HG02571 (cell line): ENCODE results near the gene P3H3.
"Not testable (repeated sequence)": the region's sequence is repeated elsewhere in the genome, so short reads cannot be mapped to it uniquely, and the experiment has no call there.

Experiments used
- ATAC-seq: cut with Tn5 transposase; IDR thresholded peaks from one replicate; pipeline ENCODE4 v1.9.1; 2021; ENCODE audit warnings: mild to moderate bottlenecking, moderate library complexity; ENCODE audit not compliant: unreplicated experiment

The P3H3 gene

GRCh38 chr12:6865307-6865706 is 37.1 kb downstream of the P3H3 start:
- ATAC-seq, result not testable (repeated sequence)

DNA sequence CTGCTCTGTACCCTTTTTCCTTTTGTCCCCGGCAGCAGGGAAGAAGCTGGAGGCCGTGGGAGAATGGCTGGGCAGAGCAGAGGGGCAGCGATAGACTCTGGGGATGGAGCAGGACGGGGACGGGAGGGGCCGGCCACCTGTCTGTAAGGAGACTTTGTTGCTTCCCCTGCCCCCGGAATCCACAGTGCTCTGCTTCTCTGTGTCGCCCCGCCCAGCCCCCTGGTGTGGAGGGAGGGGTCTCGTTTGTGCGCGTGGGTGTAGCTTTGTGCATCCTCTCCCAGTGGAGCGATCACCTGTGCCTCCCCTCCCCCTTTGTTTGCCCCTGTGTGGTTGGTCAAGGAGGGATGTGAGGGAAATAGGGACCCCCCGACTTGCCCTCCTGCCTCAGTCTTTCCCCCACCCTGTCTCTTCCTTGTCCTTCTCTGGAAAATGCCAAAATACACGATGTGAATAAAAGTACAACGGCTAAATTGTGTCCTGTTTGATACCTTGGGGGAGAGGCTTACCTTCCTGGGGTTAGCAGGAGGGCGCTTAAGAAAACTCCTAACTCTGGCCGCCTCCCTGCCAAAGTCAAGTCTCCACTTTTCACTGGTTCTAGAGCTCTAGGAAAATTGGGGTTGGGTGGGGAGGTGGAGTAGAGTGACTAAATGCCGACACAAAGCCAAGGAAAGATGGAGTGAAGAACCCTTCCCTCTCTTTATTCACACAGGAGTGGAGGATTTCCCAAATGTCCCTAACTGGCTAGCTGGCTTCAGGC is 38.1 kb downstream of the P3H3 start:
- no peak for ATAC-seq

GRCh38 chr12:6866920-6867412 is 38.8 kb downstream of the P3H3 start:
- peak; percentile 13 for ATAC-seq

DNA sequence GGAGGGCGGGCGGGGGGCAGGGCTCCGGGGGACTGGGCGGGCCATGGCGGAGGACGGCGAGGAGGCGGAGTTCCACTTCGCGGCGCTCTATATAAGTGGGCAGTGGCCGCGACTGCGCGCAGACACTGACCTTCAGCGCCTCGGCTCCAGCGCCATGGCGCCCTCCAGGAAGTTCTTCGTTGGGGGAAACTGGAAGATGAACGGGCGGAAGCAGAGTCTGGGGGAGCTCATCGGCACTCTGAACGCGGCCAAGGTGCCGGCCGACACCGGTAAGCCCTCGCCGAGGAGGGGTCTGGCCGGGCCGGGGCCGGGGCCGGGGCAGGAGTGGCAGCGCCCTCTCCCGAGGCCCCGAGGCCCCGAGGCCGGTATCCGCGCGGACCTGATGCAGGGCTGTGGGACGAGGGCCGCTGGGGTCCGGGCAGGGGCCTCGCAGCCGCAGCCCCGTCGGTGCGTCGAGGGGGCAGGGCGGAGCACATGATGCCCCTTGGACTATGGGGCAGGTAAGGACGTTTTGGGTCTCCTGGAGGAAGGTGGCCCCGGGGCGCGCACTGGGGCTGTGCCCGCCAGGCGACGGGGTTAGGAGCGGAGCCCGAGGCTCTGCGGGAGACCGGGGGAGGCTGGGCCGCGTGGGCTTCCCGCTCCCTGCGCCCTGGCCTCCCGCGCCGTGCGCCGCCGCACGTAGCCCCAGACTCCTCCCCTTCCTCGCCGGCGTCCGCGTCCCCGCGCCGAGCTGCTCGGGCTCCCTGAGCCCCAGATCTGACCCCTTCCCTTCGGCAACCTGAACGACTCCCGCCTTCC is 39.4 kb downstream of the P3H3 start, which contains the start of gene TPI1:
Gene TPI1, plus strand, starts transcription at position 119 of the 798 bp plus-strand sequence. Its CDS starts 36 bp downstream, at position 155.
- ATAC-seq, result peak; percentile 61

DNA sequence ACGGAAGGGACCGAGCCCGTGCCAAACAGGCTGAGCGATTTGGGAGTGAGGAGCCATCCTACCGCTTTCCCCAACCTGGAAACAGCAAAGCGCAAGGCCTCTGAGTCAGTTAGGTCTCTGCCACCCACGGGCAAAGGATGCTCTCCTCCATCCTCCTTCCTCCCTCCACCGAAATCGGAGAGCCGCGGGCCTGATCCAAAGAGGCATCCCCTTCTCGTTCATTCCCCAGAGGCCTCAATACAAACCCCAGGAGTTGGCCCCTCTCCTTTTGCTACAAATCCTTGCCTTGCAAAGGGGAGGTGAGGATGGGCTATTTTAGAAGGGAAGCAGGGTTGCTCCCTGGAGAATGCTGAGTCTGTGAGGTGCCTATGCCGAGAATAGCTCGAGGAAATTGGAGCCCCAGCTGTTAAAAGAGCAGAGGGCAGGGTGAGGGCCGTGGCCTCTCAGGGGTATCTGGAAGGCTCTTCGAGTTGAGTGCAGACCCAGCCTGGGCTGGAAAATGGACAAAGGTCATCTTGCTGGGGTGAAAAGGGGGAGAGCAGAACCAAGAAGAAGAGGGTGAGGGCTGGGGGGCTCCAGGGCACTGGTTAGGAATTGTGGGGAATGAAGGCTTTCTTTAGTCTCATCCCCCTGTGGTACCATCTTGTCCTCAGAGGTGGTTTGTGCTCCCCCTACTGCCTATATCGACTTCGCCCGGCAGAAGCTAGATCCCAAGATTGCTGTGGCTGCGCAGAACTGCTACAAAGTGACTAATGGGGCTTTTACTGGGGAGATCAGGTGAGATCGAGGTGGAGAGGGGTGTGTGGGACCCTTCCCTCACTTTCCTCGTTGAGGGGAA is 40.2 kb downstream of the P3H3 start:
- ATAC-seq, result no peak

- ATAC-seq, result no peak
Measured at GRCh38 chr12:6869049-6870021, 41.1 kb downstream of the P3H3 start.

DNA sequence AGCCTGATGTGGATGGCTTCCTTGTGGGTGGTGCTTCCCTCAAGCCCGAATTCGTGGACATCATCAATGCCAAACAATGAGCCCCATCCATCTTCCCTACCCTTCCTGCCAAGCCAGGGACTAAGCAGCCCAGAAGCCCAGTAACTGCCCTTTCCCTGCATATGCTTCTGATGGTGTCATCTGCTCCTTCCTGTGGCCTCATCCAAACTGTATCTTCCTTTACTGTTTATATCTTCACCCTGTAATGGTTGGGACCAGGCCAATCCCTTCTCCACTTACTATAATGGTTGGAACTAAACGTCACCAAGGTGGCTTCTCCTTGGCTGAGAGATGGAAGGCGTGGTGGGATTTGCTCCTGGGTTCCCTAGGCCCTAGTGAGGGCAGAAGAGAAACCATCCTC is 42.1 kb downstream of the P3H3 start:
- not testable (repeated sequence) for ATAC-seq

DNA sequence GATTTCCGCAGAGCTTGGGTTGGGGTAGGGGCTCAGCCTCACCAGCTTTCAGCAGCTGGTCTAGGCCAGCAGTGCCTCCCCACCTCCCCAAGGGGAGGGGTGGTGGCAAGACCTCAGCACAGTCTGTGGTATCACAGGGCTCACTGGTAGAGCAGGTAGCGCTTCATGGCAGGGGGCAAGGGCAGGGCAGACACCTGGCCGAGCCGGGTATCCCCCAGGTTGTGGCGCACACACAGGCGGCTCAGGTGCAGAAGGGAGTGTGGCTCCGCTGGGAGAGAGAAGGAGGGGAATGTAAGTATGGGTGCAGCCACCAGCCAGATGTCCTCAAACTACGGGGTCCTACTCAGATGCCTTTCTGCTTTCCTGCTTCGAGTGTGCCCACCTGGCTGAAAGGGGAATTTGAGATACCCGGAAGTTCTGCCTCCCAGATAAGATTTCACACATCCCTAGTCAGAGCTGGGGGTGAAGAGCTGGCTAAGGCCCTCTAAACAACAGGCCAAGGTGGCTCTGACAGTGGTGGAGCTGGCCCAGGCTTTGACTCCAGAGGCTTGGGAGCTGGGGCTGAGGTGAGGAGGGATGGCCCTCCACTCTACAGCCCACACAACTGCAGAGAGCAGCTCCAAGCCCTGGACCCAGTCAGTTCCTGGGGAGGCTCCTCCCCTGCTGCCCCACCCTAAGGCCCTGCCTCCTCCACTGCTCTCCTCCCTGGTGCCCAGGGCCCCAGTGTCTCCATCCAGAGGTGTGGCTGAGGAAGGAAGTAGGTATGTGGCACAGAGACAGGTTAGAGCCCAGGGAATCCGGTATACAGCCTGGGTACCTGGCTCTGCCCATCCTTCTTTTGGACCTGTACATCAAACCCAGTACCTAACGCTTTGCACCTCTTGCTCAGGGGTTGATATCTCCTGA is 43.1 kb downstream of the P3H3 start:
- ATAC-seq, result no peak

DNA sequence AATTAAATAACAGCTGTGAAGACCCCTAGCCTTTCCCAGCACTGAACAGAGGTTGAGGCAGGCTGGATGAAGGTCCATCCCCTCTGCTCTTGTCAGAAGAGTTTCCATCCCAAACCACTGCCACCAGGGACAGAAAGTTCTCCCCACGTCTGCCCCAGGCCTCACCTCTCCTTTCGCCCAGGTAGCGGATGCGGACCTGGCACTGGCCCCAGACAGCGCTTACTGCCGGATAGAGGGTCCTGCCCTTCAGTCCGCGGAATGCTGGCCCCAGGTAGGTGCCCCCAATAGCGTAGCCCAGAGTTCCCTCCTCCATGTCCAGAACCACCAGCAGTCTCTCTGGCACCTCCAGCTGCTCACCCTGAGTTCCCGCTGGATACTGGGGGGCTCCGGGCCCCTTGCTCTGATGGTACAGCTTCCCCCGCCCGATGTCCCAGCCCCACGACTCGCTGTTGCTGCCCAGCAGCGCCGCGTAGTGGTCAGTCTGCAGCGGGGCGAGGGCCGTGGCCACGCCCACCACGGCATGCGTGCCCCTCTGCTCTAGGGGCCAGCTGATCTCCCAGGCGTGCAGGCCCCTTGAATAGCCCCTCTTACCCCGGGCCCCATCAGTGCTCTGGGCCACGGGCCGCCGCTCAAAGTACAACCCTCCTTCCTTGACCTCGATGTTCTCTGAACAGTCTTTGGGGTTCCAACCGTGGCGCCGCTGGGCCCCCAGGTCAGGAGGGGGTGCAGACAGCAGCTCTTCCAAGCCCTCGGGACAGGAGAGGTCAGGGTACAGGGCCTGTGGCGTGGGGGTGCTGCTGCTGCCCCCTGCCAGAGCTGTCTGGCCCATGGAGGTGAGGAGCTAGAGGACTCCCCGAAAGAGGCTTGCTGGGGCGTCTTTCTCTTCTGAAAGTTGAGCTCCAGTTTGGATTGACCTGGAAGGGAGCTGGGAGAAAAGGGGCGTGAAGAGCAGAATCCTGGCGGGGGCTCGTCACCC is 44.2 kb downstream of the P3H3 start:
- ATAC-seq, result peak; percentile 25

DNA sequence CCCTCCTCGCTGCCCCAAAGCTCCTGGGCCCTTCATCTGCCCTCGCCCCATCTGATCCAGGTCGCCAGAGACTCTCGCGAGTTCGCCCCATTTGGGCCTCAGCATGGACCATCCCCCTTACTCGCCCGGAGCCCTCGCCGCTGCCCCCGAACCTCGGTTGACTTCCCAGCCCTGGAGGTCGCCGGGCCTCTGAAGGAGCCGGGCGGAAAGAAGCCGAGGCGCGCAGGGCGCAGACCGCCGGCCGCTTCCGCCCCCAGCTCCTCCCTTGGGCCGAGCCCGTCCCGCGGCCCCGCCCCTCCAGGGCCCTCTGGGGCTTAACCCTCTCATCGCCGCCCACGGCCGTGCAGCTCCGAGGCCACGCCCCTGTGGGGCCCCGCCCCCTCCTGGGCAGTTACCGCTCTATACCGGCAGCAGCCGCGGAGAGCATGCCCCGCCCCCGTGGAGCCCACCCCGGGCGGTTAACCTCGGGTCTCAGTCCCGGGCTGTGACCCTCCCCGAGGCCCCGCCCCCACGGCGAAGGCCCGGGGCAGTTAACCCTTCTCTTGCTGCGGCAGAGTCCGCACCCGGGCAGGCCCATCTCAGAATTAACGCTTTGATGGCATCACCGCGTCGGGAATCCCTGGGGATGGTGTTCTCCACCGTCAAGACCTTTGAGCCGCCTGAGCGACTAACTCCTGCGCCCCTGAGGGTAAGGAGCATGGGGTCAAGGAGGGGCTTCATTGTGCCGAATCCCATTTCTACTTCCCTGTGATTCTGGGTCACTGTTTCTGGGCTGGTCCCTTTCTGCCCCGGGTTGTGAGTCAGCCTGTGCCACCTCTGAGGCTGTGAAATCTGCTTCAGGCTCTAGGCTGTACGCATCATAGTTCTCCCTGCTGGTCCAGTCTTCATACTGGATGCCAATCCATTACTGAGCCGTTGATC is 45.1 kb downstream of the P3H3 start, which contains the start of gene SPSB2:
Gene SPSB2, minus strand, starts transcription at position 210 of the 921 bp plus-strand sequence. CDS start 402 bp downstream, outside the sequence.
- peak; percentile 67 for ATAC-seq

GRCh38 chr12:6874015-6874368 is 45.8 kb downstream of the P3H3 start:
- ATAC-seq, result not testable (repeated sequence)

DNA sequence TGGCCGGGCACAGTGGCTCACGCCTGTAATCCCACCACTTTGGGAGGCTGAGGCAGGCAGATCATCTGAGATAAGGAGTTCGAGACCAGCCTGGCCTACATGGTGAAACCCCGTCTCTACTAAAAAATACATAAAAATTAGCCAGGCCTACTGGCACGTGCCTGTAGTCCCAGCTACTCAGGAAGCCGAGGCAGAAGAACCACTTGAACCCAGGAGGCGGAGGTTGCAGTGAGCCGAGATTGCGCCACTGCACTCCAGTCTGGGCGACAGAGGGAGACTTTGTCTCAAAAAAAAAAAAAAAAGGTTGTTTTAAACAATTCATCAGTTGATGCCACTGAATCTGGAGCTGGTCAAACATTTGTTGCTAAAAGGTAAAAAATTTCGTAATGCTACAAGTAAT is 51.6 kb downstream of the P3H3 start:
- not testable (repeated sequence) for ATAC-seq

DNA sequence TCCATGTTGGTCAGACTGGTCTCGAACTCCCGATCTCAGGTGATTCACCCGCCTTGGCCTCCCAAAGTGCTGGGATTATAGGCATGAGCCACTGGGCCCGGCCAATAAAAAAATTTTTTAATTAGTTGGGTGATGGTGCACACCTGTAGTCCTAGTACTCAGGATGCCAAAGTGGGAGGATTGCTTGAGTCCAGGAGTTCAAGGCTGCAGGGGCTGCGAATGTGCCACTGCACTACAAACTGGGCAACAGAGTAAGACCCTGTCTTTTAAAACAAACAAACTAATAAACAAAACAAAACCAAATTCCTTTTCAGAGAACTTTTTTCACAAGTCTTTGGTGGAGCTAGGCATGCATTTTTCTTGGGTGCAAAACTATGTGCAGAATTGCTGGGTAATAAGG is 55.0 kb downstream of the P3H3 start:
- ATAC-seq, result no peak

GRCh38 chr12:6883683-6884082 is 55.5 kb downstream of the P3H3 start:
- no peak for ATAC-seq

DNA sequence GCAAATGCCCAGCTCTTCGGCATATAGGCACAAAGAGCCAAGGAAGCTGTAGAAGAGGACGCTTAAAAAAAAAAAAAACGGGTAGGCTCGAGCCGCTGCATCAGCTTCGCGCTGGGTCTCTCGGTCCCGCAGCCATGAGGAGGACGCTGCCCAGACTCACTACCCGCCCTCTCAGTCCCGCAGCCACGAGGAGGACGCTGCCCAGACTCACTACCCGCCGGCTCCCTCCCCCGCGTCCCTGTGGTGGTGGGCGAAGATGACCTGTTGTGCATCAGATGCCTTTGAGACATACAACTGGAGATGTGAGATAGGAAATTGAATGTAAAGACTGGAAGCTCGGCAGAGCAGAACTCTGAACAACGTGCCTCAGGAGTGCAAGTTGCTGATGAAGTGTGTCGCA is 56.3 kb downstream of the P3H3 start:
- no peak for ATAC-seq

GRCh38 chr12:6886206-6886999 is 58.2 kb downstream of the P3H3 start:
- ATAC-seq, result not testable (repeated sequence)
